ENCODE results near the gene CUX1.
A peak's percentile ranks its signal among the peaks of the same experiment; 100 is the strongest.

The CUX1 gene

GRCh38 chr7:101932083-101932482, 114.7 kb downstream of the CUX1 start:
- DNase-seq (ENCODE audit: insufficient read length): no peak
- FAIRE-seq: no peak
- no peak for TF ChIP-seq POLR2AphosphoS5 (IDR thresholded peaks at IDR 0.05; ENCODE audit: low read depth, low read length)
- no peak for TF ChIP-seq POLR2A (IDR thresholded peaks at IDR 0.05; ENCODE audit: low read depth, low read length)
- TF ChIP-seq TAF1 (IDR thresholded peaks at IDR 0.05; ENCODE audit: borderline replicate concordance, low read depth, low read length): no peak

GRCh38 chr7:101933028-101933427, 115.6 kb downstream of the CUX1 start:
- no peak for TF ChIP-seq TAF1 (IDR thresholded peaks at IDR 0.05; ENCODE audit: borderline replicate concordance, low read depth, low read length)
- TF ChIP-seq POLR2AphosphoS5 (IDR thresholded peaks at IDR 0.05; ENCODE audit: low read depth, low read length): no peak
- no peak for TF ChIP-seq POLR2A (IDR thresholded peaks at IDR 0.05; ENCODE audit: low read depth, low read length)
- FAIRE-seq (no peak), DNase-seq (ENCODE audit: insufficient read length) (no peak)

GRCh38 chr7:101933688-101934121, 116.3 kb downstream of the CUX1 start:
- no peak for TF ChIP-seq POLR2AphosphoS5 (IDR thresholded peaks at IDR 0.05; ENCODE audit: low read depth, low read length)
- no peak for TF ChIP-seq TAF1 (IDR thresholded peaks at IDR 0.05; ENCODE audit: borderline replicate concordance, low read depth, low read length)
- no peak for TF ChIP-seq POLR2A (IDR thresholded peaks at IDR 0.05; ENCODE audit: low read depth, low read length)
- DNase-seq (ENCODE audit: insufficient read length) (no peak), FAIRE-seq (peak; percentile 58)

GRCh38 chr7:101934618-101935017, 117.2 kb downstream of the CUX1 start:
- FAIRE-seq (no peak), DNase-seq (ENCODE audit: insufficient read length) (no peak)
- TF ChIP-seq POLR2A (IDR thresholded peaks at IDR 0.05; ENCODE audit: low read depth, low read length): no peak
- no peak for TF ChIP-seq POLR2AphosphoS5 (IDR thresholded peaks at IDR 0.05; ENCODE audit: low read depth, low read length)
- no peak for TF ChIP-seq TAF1 (IDR thresholded peaks at IDR 0.05; ENCODE audit: borderline replicate concordance, low read depth, low read length)

- no peak for FAIRE-seq
- TF ChIP-seq POLR2AphosphoS5 (IDR thresholded peaks at IDR 0.05; ENCODE audit: low read depth, low read length) (no peak), TAF1 (IDR thresholded peaks at IDR 0.05; ENCODE audit: borderline replicate concordance, low read depth, low read length) (no peak), POLR2A (IDR thresholded peaks at IDR 0.05; ENCODE audit: low read depth, low read length) (no peak)
- no peak for DNase-seq (ENCODE audit: insufficient read length)
Measured at GRCh38 chr7:101935521-101936141, 118.2 kb downstream of the CUX1 start.

- no peak for FAIRE-seq
- no peak for DNase-seq (ENCODE audit: insufficient read length)
- TF ChIP-seq POLR2A (IDR thresholded peaks at IDR 0.05; ENCODE audit: low read depth, low read length): no peak
Measured at GRCh38 chr7:101936223-101936610, 118.8 kb downstream of the CUX1 start.

GRCh38 chr7:101936611-101937231, 119.3 kb downstream of the CUX1 start:
- DNase-seq (ENCODE audit: insufficient read length) (no peak), FAIRE-seq (no peak)
- TF ChIP-seq TAF1 (IDR thresholded peaks at IDR 0.05; ENCODE audit: borderline replicate concordance, low read depth, low read length) (no peak), POLR2A (IDR thresholded peaks at IDR 0.05; ENCODE audit: low read depth, low read length) (no peak), POLR2AphosphoS5 (IDR thresholded peaks at IDR 0.05; ENCODE audit: low read depth, low read length) (no peak)

- no peak for TF ChIP-seq POLR2A (IDR thresholded peaks at IDR 0.05; ENCODE audit: low read depth, low read length)
- TF ChIP-seq POLR2AphosphoS5 (IDR thresholded peaks at IDR 0.05; ENCODE audit: low read depth, low read length): no peak
- TF ChIP-seq TAF1 (IDR thresholded peaks at IDR 0.05; ENCODE audit: borderline replicate concordance, low read depth, low read length): no peak
- DNase-seq (ENCODE audit: insufficient read length): no peak
- no peak for FAIRE-seq
Measured at GRCh38 chr7:101937717-101938514, 120.5 kb downstream of the CUX1 start.

- TF ChIP-seq POLR2AphosphoS5 (IDR thresholded peaks at IDR 0.05; ENCODE audit: low read depth, low read length) (no peak), TAF1 (IDR thresholded peaks at IDR 0.05; ENCODE audit: borderline replicate concordance, low read depth, low read length) (no peak), POLR2A (IDR thresholded peaks at IDR 0.05; ENCODE audit: low read depth, low read length) (no peak)
- FAIRE-seq (no peak), DNase-seq (ENCODE audit: insufficient read length) (no peak)
Measured at GRCh38 chr7:101939136-101939695, 121.8 kb downstream of the CUX1 start.

GRCh38 chr7:101940151-101940550, 122.7 kb downstream of the CUX1 start:
- FAIRE-seq (no peak), DNase-seq (ENCODE audit: insufficient read length) (no peak)
- TF ChIP-seq POLR2A (IDR thresholded peaks at IDR 0.05; ENCODE audit: low read depth, low read length): no peak
- TF ChIP-seq TAF1 (IDR thresholded peaks at IDR 0.05; ENCODE audit: borderline replicate concordance, low read depth, low read length): no peak
- no peak for TF ChIP-seq POLR2AphosphoS5 (IDR thresholded peaks at IDR 0.05; ENCODE audit: low read depth, low read length)

GRCh38 chr7:101940830-101941229, 123.4 kb downstream of the CUX1 start:
- DNase-seq (ENCODE audit: insufficient read length) (no peak), FAIRE-seq (no peak)
- TF ChIP-seq POLR2A (IDR thresholded peaks at IDR 0.05; ENCODE audit: low read depth, low read length) (no peak), TAF1 (IDR thresholded peaks at IDR 0.05; ENCODE audit: borderline replicate concordance, low read depth, low read length) (no peak), POLR2AphosphoS5 (IDR thresholded peaks at IDR 0.05; ENCODE audit: low read depth, low read length) (no peak)

Measured in GM12892 (cell line).